ENCODE results near the gene NF1.
"Not testable (repeated sequence)": the region's sequence is repeated elsewhere in the genome, so short reads cannot be mapped to it uniquely, and the experiment has no call there.

NF1 gene

DNA sequence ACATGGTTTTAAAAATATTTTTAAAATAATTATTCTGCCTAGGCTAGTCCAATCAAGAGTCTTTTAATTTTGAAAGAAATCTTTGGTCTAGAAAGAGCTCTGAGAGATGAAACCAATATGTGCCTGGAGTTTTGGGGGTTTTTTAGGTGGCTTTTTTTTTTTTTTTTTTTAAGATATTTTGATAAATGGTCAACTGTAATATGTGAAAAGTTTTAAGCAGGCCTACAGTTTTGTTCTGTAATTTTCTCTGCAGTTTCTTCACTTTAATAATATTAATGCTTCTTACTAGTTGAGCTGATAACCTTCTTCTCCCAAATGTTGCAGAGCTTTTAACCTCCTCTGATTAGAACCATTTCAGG, 157.2 kb downstream of the NF1 start:
- H3K4me3 ChIP-seq (ENCODE audit: low read length) = no peak overlapping the region
- TF ChIP-seq, protein P1, sequence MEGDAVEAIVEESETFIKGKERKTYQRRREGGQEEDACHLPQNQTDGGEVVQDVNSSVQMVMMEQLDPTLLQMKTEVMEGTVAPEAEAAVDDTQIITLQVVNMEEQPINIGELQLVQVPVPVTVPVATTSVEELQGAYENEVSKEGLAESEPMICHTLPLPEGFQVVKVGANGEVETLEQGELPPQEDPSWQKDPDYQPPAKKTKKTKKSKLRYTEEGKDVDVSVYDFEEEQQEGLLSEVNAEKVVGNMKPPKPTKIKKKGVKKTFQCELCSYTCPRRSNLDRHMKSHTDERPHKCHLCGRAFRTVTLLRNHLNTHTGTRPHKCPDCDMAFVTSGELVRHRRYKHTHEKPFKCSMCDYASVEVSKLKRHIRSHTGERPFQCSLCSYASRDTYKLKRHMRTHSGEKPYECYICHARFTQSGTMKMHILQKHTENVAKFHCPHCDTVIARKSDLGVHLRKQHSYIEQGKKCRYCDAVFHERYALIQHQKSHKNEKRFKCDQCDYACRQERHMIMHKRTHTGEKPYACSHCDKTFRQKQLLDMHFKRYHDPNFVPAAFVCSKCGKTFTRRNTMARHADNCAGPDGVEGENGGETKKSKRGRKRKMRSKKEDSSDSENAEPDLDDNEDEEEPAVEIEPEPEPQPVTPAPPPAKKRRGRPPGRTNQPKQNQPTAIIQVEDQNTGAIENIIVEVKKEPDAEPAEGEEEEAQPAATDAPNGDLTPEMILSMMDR (IDR thresholded peaks at IDR 0.05; ENCODE audit: insufficient read depth, low read depth, low read length, missing control alignments) = no peak
- DNase-seq (ENCODE audit: low read depth) = no peak

DNA sequence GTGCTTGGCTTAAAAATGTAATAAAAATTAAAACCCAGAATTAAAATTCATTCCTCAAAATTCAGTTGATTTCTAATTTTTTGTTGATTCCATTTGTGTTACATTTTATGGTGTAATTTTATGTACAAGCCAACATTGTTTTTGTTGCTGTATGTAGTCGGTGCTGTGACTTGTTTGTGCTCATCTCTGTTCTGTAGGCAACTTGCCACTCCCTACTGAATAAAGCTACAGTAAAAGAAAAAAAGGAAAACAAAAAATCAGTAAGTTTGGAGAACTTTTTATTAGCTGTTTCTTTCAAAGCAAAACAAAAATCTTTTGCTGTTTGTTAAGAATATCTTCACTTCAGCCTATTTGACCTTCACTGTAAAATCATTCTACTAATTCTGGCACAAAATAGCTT, 158.0 kb downstream of the NF1 start:
- H3K4me3 ChIP-seq (ENCODE audit: low read length) = no peak overlapping the region
- DNase-seq (ENCODE audit: low read depth) = no peak
- TF ChIP-seq, protein P1 (IDR thresholded peaks at IDR 0.05; ENCODE audit: insufficient read depth, low read depth, low read length, missing control alignments) = no peak

DNA sequence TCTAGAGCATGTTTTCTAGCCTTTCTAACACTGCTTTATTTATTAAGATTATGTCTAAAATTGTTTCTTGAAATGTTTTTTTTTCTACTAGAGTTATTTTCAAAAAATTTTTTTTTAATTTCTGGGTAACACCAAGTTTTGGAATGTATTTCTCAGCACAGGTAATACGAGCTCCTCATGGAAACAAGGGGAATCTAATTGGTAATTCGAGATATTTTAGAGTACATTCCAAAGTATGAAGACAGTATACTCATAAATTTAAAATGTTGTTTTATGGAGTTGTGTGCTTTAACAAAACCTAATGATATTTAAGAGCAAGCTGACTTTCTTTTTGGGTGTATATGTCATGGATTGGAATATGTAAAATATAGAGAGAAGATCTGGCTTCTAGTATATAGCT, 159.9 kb downstream of the NF1 start:
- TF ChIP-seq, protein P1 (IDR thresholded peaks at IDR 0.05; ENCODE audit: insufficient read depth, low read depth, low read length, missing control alignments) = no peak

DNA sequence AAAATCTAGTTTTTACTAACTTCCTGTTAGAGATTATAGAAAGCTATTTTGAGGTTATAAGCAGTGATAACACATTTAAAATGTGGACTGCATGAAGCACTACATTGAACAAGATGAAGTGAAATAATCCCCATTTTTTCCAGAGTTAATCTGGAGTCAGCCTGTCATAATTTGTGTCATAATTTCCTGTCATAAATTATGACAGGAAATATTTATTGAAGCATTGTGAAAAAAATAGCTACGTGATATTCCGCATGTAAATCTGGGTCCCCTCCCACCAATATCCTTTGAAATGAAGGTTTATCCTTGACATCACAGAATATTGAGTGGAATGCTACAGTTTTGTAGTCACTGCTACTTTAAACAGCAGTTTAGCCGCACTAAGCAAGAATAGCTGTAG, 162.2 kb downstream of the NF1 start:
- no peak for DNase-seq (ENCODE audit: low read depth)
- TF ChIP-seq, protein P1 (IDR thresholded peaks at IDR 0.05; ENCODE audit: insufficient read depth, low read depth, low read length, missing control alignments) = no peak
- no peak overlapping the region for H3K4me3 ChIP-seq (ENCODE audit: low read length)

More for the DNA sequence above, 159.9 kb downstream of the NF1 start:
- H3K4me3 ChIP-seq (ENCODE audit: low read length) = no peak overlapping the region
- no peak for DNase-seq (ENCODE audit: low read depth)

DNA sequence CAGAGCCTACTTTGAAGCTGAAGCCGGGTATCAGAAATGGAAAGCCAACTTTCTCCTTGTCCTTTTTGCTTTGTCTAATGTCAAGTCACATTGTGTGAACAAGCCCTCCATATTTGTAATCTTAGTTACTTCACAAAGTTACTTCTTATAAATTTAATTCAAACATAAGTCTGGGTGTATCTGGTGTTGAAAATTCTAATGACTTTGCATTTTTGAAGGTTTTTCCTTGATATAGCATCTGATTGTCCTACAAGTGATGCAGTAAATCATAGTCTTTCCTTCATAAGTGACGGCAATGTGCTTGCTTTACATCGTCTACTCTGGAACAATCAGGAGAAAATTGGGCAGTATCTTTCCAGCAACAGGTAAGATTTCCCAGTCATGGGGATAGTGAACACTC, 165.4 kb downstream of the NF1 start:
- DNase-seq (ENCODE audit: low read depth) = no peak
- TF ChIP-seq, protein P1 (IDR thresholded peaks at IDR 0.05; ENCODE audit: insufficient read depth, low read depth, low read length, missing control alignments) = no peak
- no peak overlapping the region for H3K4me3 ChIP-seq (ENCODE audit: low read length)

DNA sequence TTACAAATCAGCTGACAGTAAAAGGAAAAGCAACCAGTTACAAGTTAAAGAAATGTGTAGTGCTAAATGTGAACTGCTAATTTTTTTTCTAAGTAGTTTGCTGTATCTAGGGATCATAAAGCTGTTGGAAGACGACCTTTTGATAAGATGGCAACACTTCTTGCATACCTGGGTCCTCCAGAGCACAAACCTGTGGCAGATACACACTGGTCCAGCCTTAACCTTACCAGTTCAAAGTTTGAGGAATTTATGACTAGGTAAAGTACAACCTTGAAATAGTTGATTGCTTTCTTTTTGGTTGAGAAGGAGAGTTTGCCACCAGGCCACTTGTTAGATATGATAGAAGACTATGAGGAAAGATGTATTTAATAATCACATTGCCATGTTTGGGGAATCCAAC, 166.8 kb downstream of the NF1 start:
- TF ChIP-seq, protein P1 (IDR thresholded peaks at IDR 0.05; ENCODE audit: insufficient read depth, low read depth, low read length, missing control alignments) = no peak
- no peak for DNase-seq (ENCODE audit: low read depth)
- H3K4me3 ChIP-seq (ENCODE audit: low read length) = no peak overlapping the region

DNA sequence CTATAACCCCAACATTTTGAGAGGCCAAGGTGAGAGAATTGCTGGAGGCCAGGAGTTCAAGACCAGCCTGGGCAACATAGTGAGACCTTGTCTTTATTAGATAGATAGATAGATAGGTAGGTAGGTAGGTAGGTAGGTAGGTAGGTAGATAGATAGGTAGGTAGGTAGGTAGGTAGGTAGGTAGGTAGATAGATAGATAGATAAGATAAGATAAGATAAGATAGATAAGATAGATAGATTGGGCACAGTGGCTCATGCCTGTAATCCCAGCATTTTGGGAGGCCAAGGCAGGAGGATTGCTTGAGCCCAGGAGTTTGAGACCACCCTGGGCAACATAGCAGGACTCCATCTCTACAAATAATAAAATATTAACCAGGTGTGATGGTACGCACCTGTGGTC, 168.1 kb downstream of the NF1 start:
- not testable (repeated sequence) for H3K4me3 ChIP-seq (ENCODE audit: low read length); DNase-seq (ENCODE audit: low read depth)

DNA sequence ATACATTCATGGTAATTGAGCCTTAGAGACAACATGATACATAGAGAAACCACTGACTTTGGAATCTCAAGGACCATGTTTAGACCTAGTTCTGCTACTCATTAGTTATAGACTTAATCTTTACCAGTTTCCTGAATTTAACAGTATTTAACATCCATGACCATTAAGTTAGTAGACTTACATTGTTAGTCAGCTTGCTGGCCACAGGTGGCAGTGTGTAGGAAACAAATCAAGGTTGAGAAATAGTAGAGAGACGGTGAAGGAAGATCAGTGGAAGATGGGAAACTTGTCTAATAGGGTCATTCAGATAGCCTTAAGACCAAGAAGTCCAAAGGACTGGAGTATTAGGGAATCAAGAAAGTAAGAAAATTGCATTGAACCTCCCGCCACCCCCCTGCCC, 171.3 kb downstream of the NF1 start:
- DNase-seq (ENCODE audit: low read depth) = peak; percentile 22
- no peak overlapping the region for H3K4me3 ChIP-seq (ENCODE audit: low read length)
- TF ChIP-seq, protein P1 (IDR thresholded peaks at IDR 0.05; ENCODE audit: insufficient read depth, low read depth, low read length, missing control alignments) = peak; percentile 38

Measured in epithelial cell of esophagus (primary cell).